ENCODE data around the gene GRM5. TPM values are rescaled to one million over a fixed set of nuclear protein-coding genes. Genes with fewer than 3 reads are reported as not detected.

Gene GRM5
- total and polyA plus RNA-seq, 4 donors: not detected

- 51% methylated on average over 4 of the region's 4 CpGs for WGBS
- H3K4me1 ChIP-seq (ENCODE audit: control insufficient read depth in 4 of 4, insufficient read depth in 4 of 4, low read length in 3 of 4): no peaks in the 10 kb centered on the region
- TF ChIP-seq JUND (IDR thresholded peaks at IDR 0.05): no peak
- no peak for TF ChIP-seq HNF4G (IDR thresholded peaks at IDR 0.05)
- TF ChIP-seq REST (IDR thresholded peaks at IDR 0.05): no peak
- no peak for TF ChIP-seq HNF4A (conservative IDR thresholded peaks at IDR 0.05)
- no peak for TF ChIP-seq YY1 (IDR thresholded peaks at IDR 0.05)
- no peak for TF ChIP-seq SP1 (IDR thresholded peaks at IDR 0.05)
- TF ChIP-seq FOXA1 (IDR thresholded peaks at IDR 0.05): no peak
- no peak for TF ChIP-seq EGR1 (IDR thresholded peaks at IDR 0.05; ENCODE audit: low read depth in 2 of 2)
- no peak for TF ChIP-seq GABPA (IDR thresholded peaks at IDR 0.05 in 1 of 2, conservative IDR thresholded peaks at IDR 0.05 in 1 of 2)
- TF ChIP-seq RAD21 (IDR thresholded peaks at IDR 0.05): no peak
- no peak overlapping the region for H3K27ac ChIP-seq (ENCODE audit: low read depth in 1 of 2, low read length in 2 of 2)
- no peaks in the 10 kb centered on the region for H3K27me3 ChIP-seq (ENCODE audit: control insufficient read depth in 4 of 4, insufficient read depth in 4 of 4, low read length in 3 of 4)
- H3K9ac ChIP-seq (ENCODE audit: low read depth in 1 of 2, low read length in 2 of 2): no peak overlapping the region
- H3K9me3 ChIP-seq (ENCODE audit: control insufficient read depth in 4 of 4, low read length in 3 of 4): no peaks in the 10 kb centered on the region
- no peaks in the 10 kb centered on the region for H3K36me3 ChIP-seq (ENCODE audit: control insufficient read depth in 4 of 4, insufficient read depth in 3 of 4, low read depth in 1 of 4, low read length in 3 of 4)
- no peak for DNase-seq (ENCODE audit: low spot score)
- no peak overlapping the region for H3K4me3 ChIP-seq (ENCODE audit: low read depth in 1 of 3, low read length in 3 of 3)
These were observed 439.6 kb downstream of the GRM5 start for GRCh38 chr11:88626216-88626615.

- no peak for DNase-seq (ENCODE audit: low spot score)
These were observed 442.3 kb downstream of the GRM5 start for GRCh38 chr11:88623531-88623930.

More at GRCh38 chr11:88623531-88623930, 442.3 kb downstream of the GRM5 start:
- Histone ChIP-seq H3K27me3 (ENCODE audit: control insufficient read depth in 4 of 4, insufficient read depth in 4 of 4, low read length in 3 of 4) (no peaks in the 10 kb centered on the region), H3K9ac (ENCODE audit: low read depth in 1 of 2, low read length in 2 of 2) (no peak overlapping the region), H3K36me3 (ENCODE audit: control insufficient read depth in 4 of 4, insufficient read depth in 3 of 4, low read depth in 1 of 4, low read length in 3 of 4) (no peaks in the 10 kb centered on the region), H3K27ac (ENCODE audit: low read depth in 1 of 2, low read length in 2 of 2) (no peak overlapping the region), H3K4me3 (ENCODE audit: low read depth in 1 of 3, low read length in 3 of 3) (no peak overlapping the region), H3K4me1 (ENCODE audit: control insufficient read depth in 4 of 4, insufficient read depth in 4 of 4, low read length in 3 of 4) (no peaks in the 10 kb centered on the region), H3K9me3 (ENCODE audit: control insufficient read depth in 4 of 4, low read length in 3 of 4) (no peaks in the 10 kb centered on the region)
- peak; percentile 12 for TF ChIP-seq REST (IDR thresholded peaks at IDR 0.05)
- no peak for TF ChIP-seq ZBTB33 (IDR thresholded peaks at IDR 0.05)
- no peak for TF ChIP-seq RXRA (IDR thresholded peaks at IDR 0.05)
- WGBS: 27% methylated on average over 1 of the region's 1 CpG
